HG03469 (cell line): ENCODE results near the gene HPN.
"Not testable (repeated sequence)": the region's sequence is repeated elsewhere in the genome, so short reads cannot be mapped to it uniquely, and the experiment has no call there.

Experiments used
- ATAC-seq: cut with Tn5 transposase; IDR thresholded peaks from one replicate; pipeline ENCODE4 v1.9.1; 2021; ENCODE audit warnings: mild to moderate bottlenecking, moderate library complexity, moderate number of reproducible peaks; ENCODE audit not compliant: unreplicated experiment

The HPN gene

DNA sequence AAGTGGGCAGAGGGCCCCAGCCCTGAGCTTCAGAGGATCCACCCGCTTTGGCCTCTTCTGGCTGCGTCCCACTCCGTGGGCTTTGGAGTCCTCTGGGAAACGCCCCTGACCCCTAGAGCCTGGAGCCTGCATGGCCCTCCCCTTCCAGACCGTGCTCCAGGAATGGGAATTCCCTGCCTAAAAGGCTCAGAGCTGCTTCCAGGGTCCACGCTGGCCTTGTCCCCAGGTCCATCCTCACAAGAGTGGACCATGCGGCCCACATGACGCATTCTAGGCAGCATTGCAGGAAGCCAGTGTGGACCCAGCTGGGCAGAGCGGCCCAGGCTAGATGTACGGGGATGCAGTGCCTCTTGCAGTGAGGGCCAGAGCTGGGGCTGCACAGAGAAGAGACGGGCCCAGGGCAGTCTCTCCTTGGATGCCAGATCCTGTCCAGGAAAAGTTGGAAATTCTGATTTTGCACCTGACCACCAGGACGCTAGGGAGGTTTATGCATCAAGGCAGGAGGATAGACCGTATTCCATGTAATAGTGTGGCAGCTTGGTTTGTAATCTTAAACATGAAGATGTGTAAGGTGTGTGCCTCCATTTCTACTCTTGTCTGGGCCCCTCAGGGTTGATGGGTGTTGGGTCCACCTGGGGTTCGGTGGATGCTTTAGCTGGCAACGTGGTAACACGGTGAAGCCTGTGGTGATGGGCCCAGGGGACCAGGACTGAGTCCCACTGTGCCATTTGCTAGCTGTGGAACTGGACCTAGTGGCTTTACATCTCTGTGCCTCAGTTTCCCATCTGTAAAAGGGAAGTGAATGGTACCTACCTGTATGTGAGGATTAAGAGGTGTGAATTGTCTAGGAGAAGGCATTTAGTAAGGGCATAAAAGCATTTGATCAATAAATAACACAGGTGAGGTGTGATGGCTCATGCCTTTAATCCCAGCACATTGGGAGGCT, 59.3 kb downstream of the HPN start:
- no peak for ATAC-seq

GRCh38 chr19:35101949-35102348, 60.4 kb downstream of the HPN start:
- ATAC-seq = not testable (repeated sequence)

GRCh38 chr19:35103614-35104013, 62.1 kb downstream of the HPN start:
- not testable (repeated sequence) for ATAC-seq

DNA sequence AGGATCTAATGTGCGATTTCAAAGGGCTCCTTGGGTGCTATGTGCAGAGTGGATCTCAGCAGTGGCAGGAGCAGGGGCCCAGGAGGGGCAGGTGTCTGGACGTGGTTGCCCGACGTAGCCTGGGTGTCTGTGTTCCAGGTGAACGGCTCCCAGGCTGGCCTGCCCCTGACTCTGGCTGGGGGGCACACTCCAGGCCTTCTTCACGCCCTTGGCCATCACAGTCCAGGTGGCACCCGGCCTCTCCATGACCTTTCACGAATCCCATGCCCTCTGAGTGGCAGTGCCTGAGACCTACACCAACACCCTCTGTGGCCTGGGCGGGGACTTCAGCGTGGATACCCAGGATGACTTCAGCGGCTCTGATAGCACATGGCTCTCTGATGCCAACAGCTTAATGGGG, 62.8 kb downstream of the HPN start:
- no peak for ATAC-seq

- no peak for ATAC-seq
These were observed 63.5 kb downstream of the HPN start for GRCh38 chr19:35105047-35105410.

GRCh38 chr19:35105411-35106290, 64.1 kb downstream of the HPN start:
- no peak for ATAC-seq

DNA sequence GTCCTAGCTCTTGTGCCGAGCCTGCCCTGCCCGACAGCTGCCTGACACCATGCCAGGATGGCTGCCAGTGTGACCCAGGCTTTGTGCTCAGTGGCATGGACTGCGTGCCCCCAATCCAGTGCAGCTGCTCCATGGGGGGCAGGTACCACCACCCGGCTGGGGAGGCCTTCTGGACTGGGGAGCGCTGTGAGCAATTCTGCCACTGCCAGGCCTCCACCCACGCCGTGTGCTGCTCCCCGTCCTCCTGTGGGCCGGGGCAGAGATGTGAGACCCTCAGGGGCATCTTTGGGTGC, 64.7 kb downstream of the HPN start:
- no peak for ATAC-seq

DNA sequence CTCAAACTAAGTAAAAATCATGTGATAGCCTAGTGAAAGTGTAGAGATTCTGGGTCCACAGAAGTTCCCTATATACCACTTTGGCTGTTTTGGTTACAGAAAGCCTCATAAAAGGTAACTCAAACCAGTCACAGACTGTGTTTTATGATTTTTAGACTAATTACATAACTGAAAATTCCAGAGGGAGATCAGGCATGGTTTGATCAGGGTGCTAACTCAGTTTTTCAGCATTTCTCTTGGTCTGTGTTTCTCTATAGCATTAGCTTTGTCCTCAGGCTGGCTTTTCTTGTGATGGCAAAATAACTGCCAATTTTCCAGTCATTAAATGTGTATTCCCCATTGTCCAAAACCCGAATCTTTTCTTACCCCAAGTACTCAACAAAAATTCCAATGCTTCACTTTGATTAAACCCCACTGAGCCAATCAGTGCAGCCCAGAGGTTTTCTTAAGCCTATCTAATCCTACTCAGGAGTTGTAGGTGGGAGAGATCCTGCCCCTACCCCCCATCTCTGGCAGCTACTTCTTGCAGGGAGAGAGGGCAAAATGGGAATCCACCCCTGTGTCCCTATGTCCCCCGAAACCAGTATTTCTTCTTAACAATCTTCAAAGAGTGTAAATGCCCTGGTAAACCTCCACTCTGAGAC, 65.5 kb downstream of the HPN start:
- ATAC-seq = no peak

DNA sequence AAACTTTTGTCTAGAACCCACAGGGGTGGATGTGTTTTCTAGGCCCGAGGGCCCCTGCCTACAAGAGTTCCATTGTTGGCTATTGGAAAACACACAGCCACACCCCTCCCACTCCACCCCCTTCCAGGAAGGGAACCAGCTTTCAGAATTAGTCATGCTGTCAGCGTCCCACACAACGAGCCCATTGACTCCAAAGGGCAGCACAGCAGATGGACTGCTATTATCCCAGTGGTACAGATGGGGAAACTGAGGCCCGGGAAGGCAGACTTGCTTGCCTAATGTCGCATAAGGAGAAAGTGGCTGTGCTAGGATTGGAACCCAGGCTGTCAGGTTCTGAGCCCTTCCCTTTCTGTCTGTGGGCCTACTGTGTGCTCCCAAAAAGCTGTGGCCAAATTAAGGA, 66.0 kb downstream of the HPN start:
- no peak for ATAC-seq

- ATAC-seq = no peak
These were observed 67.2 kb downstream of the HPN start for GRCh38 chr19:35108730-35109129.

DNA sequence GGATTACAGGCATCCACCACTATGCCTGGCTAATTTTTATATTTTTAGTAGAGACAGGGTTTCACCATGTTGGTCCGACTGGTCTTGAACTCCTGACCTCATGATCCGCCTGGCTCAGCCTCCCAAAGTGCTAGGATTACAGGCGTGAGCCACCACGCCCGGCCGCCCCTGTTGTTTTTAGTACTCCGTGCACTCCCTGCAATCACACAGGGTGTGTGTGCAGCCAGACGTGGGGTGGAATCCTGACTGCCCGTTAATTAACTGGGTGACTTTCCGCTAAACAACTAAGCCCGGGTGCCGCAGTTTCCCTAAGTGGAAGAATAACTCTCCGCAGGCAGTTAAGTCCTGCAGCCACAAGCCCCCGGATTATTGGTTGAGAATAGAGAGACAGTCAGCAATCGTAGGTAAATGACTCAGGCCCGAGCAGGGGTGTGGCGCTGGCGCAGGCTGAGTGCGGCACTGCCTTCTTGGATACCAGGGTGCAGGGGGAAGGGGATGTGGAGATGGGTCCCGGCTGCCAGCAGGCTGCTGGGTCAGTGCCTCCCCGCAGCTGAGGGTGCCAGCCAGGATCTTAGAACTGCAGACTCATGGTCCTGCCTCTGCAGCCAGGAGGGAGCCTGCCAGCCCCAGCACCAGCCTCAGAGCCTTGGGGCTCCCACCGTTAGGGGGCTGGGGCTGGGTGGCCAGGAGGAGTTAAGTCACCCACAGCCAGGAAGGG, 68.0 kb downstream of the HPN start:
- ATAC-seq = no peak

GRCh38 chr19:35110974-35111373, 69.5 kb downstream of the HPN start:
- no peak for ATAC-seq

DNA sequence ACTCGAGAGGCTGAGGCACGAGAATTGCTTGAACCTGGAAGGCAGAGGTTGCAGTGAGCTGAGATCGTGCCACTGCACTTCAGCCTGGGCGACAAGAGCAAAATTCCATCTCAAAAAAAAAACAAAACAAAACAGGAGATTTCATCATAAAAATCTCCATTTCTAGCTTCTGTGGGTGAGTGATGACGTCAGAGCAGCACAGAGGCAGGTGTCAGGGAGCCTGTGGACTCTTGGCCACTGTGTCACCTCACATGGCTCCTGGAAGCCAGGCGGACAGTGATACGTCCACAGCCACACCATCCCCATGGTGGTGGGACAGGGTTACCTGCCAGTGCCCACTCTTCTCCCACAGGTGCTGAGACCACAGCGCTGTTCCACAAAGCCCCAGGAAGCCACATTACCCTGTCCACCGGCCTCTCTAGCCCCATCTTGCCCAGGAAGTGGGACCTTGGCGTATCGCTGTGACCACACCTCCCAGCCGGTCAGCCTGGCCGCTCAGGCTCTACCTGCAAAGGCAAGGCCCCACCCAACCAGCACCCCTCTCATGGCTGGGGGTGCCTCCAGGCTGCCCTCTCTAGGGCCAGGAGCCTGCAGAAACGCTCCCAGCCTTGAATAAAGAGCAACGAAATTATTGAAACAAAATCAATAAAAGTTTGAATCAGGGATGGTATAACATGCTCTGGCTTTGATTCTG, 71.6 kb downstream of the HPN start:
- ATAC-seq = no peak

DNA sequence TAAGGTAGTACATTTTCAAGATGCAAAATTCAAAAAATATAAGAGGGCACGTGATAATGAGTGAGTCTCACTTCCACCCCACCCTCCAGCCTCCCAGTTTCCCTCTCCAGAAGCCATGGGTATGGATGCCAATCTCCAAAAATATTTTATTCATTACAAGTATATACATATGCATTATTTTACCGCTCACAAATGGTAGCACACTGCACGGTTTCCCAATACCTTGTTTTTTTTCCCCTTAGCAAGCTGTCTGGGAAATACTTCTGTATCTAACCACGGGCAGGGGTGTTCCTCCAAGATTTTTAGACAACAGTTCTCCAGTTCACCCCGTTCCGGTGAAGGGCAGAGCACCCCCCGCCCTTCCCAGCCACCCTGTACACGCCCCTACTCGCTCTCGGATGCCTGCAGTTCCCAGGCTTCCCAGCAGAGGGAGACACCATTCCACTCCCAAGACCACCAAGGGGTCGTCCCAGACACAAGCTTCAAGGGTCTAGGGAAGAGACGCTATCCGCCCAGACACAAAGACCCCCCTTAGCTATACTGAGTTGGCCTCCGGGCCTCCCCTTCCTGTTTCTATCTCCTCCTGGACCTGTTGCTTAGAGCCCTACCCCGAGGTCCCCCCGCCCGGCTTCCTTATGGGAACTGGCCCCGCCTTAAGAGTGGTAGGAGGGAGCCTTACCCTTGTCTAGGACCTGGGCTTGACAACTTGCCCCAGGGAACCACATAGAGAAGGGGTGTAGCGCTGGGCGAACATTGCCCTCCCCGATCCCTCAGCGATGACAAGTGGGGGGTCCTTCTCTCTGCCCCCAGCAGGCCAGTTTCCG, 73.0 kb downstream of the HPN start:
- ATAC-seq = no peak

- no peak for ATAC-seq
These were observed 73.8 kb downstream of the HPN start, which contains the start of gene FXYD3 for GRCh38 chr19:35115177-35115951. Gene FXYD3 (plus strand): TSS chr19:35115823. CDS start chr19:35119377, 3,554 bp downstream.
